IMR-90 (cell line): ENCODE data around the gene CITED2. TPM values are rescaled to one million over a fixed set of nuclear protein-coding genes. Genes with fewer than 3 reads are reported as not detected.

Experiments used
- ATAC-seq: fragments of 200-7000 bp; cut with Tn5 transposase; 2 replicates; pipeline ENCODE4 v1.9.1; 2020; ENCODE audit warnings: low read depth, mild to moderate bottlenecking, moderate library complexity
- BruUV-seq: library from RNA; stranded (reverse); fragments of 400-500 nt; replicated peaks from 2 replicates; lab custom pipeline; 2021; lab: Mats Ljungman, UMichigan
- CTCF ChIA-PET: fragments of 300-600 bp; formaldehyde crosslinking; extraction: SDS; loops from one replicate; lab custom pipeline; 2021; ENCODE audit warnings: antibody characterized with exemption; lab: Yijun Ruan, JAX
- POLR2A ChIA-PET: fragments of 300-600 bp; sonication (Branson Sonifier 250); formaldehyde crosslinking; loops from one replicate; lab custom pipeline; 2022; ENCODE audit warnings: antibody characterized with exemption; ENCODE audit not compliant: unreplicated experiment; lab: Charles Lee
- DNase-seq: peaks from one replicate; pipeline ENCODE4 v3.0.0; 2013
- H2AFZ ChIP-seq: replicated peaks from 2 replicates; pipeline ENCODE3; 2013; ENCODE audit warnings: low read length, mild to moderate bottlenecking; ENCODE audit not compliant: poor library complexity
- H2AK5ac ChIP-seq: 2 replicates; pipeline ENCODE4 v1.6.1; 2013; ENCODE audit warnings: low read depth, low read length, inconsistent platforms
- H2AK9ac ChIP-seq: replicated peaks from 2 replicates; pipeline ENCODE3; 2013; ENCODE audit warnings: mild to moderate bottlenecking, low read depth, low read length, moderate library complexity; ENCODE audit not compliant: poor library complexity
- H2BK120ac ChIP-seq: 2 replicates; pipeline ENCODE4 v1.6.1; 2013; ENCODE audit warnings: low read depth, low read length, inconsistent platforms
- H2BK15ac ChIP-seq: 3 replicates; pipeline ENCODE4 v1.6.1; 2013; ENCODE audit warnings: low read depth, low read length, inconsistent platforms
- H2BK20ac ChIP-seq: 2 replicates; pipeline ENCODE4 v1.6.1; 2013; ENCODE audit warnings: low read depth, mild to moderate bottlenecking, inconsistent platforms, low read length, moderate library complexity
- H2BK5ac ChIP-seq: 2 replicates; pipeline ENCODE4 v1.6.1; 2013; ENCODE audit warnings: mild to moderate bottlenecking, low read depth, low read length, inconsistent platforms; ENCODE audit not compliant: poor library complexity, severe bottlenecking
- H3K14ac ChIP-seq: replicated peaks from 2 replicates; pipeline ENCODE4 v1.6.1; 2013; ENCODE audit warnings: low read depth, low read length, inconsistent platforms
- H3K18ac ChIP-seq: 2 replicates; pipeline ENCODE4 v1.6.1; 2013; ENCODE audit warnings: low read depth, low read length, control low read depth
- H3K23ac ChIP-seq: 2 replicates; pipeline ENCODE4 v1.6.1; 2013; ENCODE audit warnings: low read depth, low read length, inconsistent platforms
- H3K27ac ChIP-seq: 2 replicates; pipeline ENCODE4 v1.5.1; 2013; ENCODE audit warnings: mild to moderate bottlenecking, control low read depth, low read length; ENCODE audit not compliant: insufficient read depth
- H3K27me3 ChIP-seq: 2 replicates; pipeline ENCODE4 v1.6.1; 2013; ENCODE audit warnings: low read length; ENCODE audit not compliant: control insufficient read depth, insufficient read depth
- H3K36me3 ChIP-seq: 2 replicates; pipeline ENCODE4 v1.6.1; 2013; ENCODE audit warnings: low read length, mixed read lengths; ENCODE audit not compliant: control insufficient read depth, insufficient read depth
- H3K4ac ChIP-seq: 2 replicates; pipeline ENCODE4 v1.6.1; 2013; ENCODE audit warnings: low read depth, low read length, inconsistent platforms
- H3K4me1 ChIP-seq: 2 replicates; pipeline ENCODE4 v1.6.1; 2013; ENCODE audit warnings: low read length, mixed read lengths; ENCODE audit not compliant: control insufficient read depth, insufficient read depth
- H3K4me2 ChIP-seq: 2 replicates; pipeline ENCODE4 v1.6.1; 2013; ENCODE audit warnings: low read depth, mild to moderate bottlenecking, control low read depth, low read length, moderate library complexity
- H3K4me3 ChIP-seq: 2 replicates; pipeline ENCODE4 v1.5.1; 2013; ENCODE audit warnings: low read depth, mild to moderate bottlenecking, control low read depth, low read length, moderate library complexity; ENCODE audit not compliant: insufficient read depth
- H3K56ac ChIP-seq: 2 replicates; pipeline ENCODE4 v1.6.1; 2013; ENCODE audit warnings: low read length, inconsistent platforms; ENCODE audit not compliant: insufficient read depth; ENCODE audit errors: extremely low read depth
- H3K79me1 ChIP-seq, 2 experiments: 2 replicates each; pipeline ENCODE4 v1.6.1; 2013; ENCODE audit warnings: low read length in 2 of 2, inconsistent platforms in 1 of 2, low read depth in 1 of 2
- H3K9ac ChIP-seq: 2 replicates; pipeline ENCODE4 v1.6.1; 2013; ENCODE audit warnings: low read depth, low read length, control low read depth
- H3K9me1 ChIP-seq: 2 replicates; pipeline ENCODE4 v1.6.1; 2013; ENCODE audit warnings: low read length, inconsistent platforms; ENCODE audit not compliant: insufficient read depth
- H3K9me3 ChIP-seq: 2 replicates; pipeline ENCODE4 v1.6.1; 2013; ENCODE audit warnings: low read length; ENCODE audit not compliant: control insufficient read depth, insufficient read depth
- H4K20me1 ChIP-seq: 2 replicates; pipeline ENCODE4 v1.6.1; 2013; ENCODE audit warnings: low read length, inconsistent platforms; ENCODE audit not compliant: insufficient read depth
- H4K5ac ChIP-seq: 2 replicates; pipeline ENCODE4 v1.6.1; 2013; ENCODE audit warnings: mild to moderate bottlenecking, low read depth, low read length, control low read depth
- H4K8ac ChIP-seq, 2 experiments: 2 replicates each; pipeline ENCODE4 v1.6.1; 2013; ENCODE audit warnings: low read depth in 2 of 2, low read length in 2 of 2, control low read depth in 1 of 2, inconsistent platforms in 1 of 2
- H4K91ac ChIP-seq: 2 replicates; pipeline ENCODE4 v1.6.1; 2013; ENCODE audit warnings: low read depth, low read length, inconsistent platforms; ENCODE audit not compliant: insufficient read depth
- BHLHE40 ChIP-seq: fragments of 150-350 bp; IDR thresholded peaks from 2 replicates; pipeline ENCODE4 v1.6.1; 2016; ENCODE audit warnings: mild to moderate bottlenecking, low read depth, low read length
- CEBPB ChIP-seq: IDR thresholded peaks from 2 replicates; pipeline ENCODE4 v1.6.1; 2012; ENCODE audit warnings: low read depth, low read length, improper control_type of control experiment
- CHD1 ChIP-seq: IDR thresholded peaks from 2 replicates; pipeline ENCODE4 v1.6.1; 2012; ENCODE audit warnings: low read depth, low read length, improper control_type of control experiment
- FOS ChIP-seq: fragments of 150-350 bp; IDR thresholded peaks from 2 replicates; pipeline ENCODE4 v1.6.1; 2016; ENCODE audit warnings: low read depth, low read length
- MAFK ChIP-seq: IDR thresholded peaks from 2 replicates; pipeline ENCODE4 v1.6.1; 2012; ENCODE audit warnings: low read depth, low read length, improper control_type of control experiment
- MAZ ChIP-seq: IDR thresholded peaks from 2 replicates; pipeline ENCODE4 v1.6.1; 2012; ENCODE audit warnings: low read depth, mild to moderate bottlenecking, low read length, improper control_type of control experiment, moderate library complexity, borderline replicate concordance
- MXI1 ChIP-seq: IDR thresholded peaks from 2 replicates; pipeline ENCODE4 v1.6.1; 2012; ENCODE audit warnings: low read depth, mild to moderate bottlenecking, low read length, moderate library complexity, borderline replicate concordance
- NFE2L2 ChIP-seq: fragments of 150-350 bp; IDR thresholded peaks from 2 replicates; pipeline ENCODE4 v1.6.1; 2016; ENCODE audit warnings: low read depth, mild to moderate bottlenecking, low read length
- POLR2A ChIP-seq: IDR thresholded peaks from 2 replicates; pipeline ENCODE4 v1.6.1; 2012; ENCODE audit warnings: mild to moderate bottlenecking, low read depth, low read length
- RAD21 ChIP-seq: IDR thresholded peaks from 2 replicates; pipeline ENCODE4 v1.6.1; 2012; ENCODE audit warnings: low read length, improper control_type of control experiment
- RCOR1 ChIP-seq: IDR thresholded peaks from 2 replicates; pipeline ENCODE4 v1.6.1; 2012; ENCODE audit warnings: mild to moderate bottlenecking, low read length, improper control_type of control experiment; ENCODE audit not compliant: insufficient replicate concordance
- RFX5 ChIP-seq: IDR thresholded peaks from 2 replicates; pipeline ENCODE4 v1.8.0; 2012; ENCODE audit warnings: low read depth, mild to moderate bottlenecking, low read length, moderate library complexity
- SMC3 ChIP-seq: fragments of 150-350 bp; IDR thresholded peaks from 2 replicates; pipeline ENCODE4 v1.6.1; 2016; ENCODE audit warnings: low read depth, mild to moderate bottlenecking, antibody characterized with exemption, low read length, moderate library complexity
- WGBS, 2 experiments: methylation state at CpG; one replicate each; pipeline versions ENCODE4 v1.1.5 to v1.1.7; 2013; ENCODE audit warnings: missing lambda C conversion rate in 2 of 2; ENCODE audit not compliant: insufficient read length in 1 of 2; ENCODE audit errors: extremely low coverage in 2 of 2; 5-methylcytosine and 5-hydroxymethylcytosine counted together
- dilution Hi-C: fragments of 300-500 bp; cut with HindIII; formaldehyde crosslinking; loops from one replicate; pipeline ENCODE4 v1.14.3; 2018; ENCODE audit warnings: low sequenced_read_pairs; ENCODE audit not compliant: unreplicated experiment
- in situ Hi-C: fragments of 300-500 bp; cut with MboI; formaldehyde crosslinking; loops from 3 replicates; pipeline ENCODE4 v1.14.3; 2019; ENCODE audit warnings: low sequenced_read_pairs, inconsistent platforms, mixed read lengths
- intact Hi-C: fragments of 100-400 bp; cut with micrococcal nuclease; formaldehyde crosslinking; loops from 2 replicates; pipeline ENCODE4 v1.10.0; 2022
- polyA plus RNA-seq, 3 experiments: library from polyadenylated mRNA; depleted of rRNA; stranded (reverse); fragments of >200 nt; gene quantifications; 2 replicates each; pipeline ENCODE4 v1.2.3, GENCODE V29; 2012; ENCODE audit warnings: low replicate concordance in 1 of 3
- total RNA-seq: library from RNA; depleted of rRNA; stranded (reverse); fragments of >200 nt; gene quantifications from 2 replicates; pipeline ENCODE4 v1.2.3, GENCODE V29; 2012
- TF ChIP-seq, protein P1 (sequence below): conservative IDR thresholded peaks from 2 replicates; pipeline ENCODE4 v1.5.1; 2012; ENCODE audit warnings: mild to moderate bottlenecking, low read depth, low read length, improper control_type of control experiment
- TF ChIP-seq, protein P2 (sequence below): fragments of 150-350 bp; IDR thresholded peaks from 2 replicates; pipeline ENCODE4 v1.6.1; 2016; ENCODE audit warnings: low read depth, mild to moderate bottlenecking, low read length, moderate library complexity, borderline replicate concordance
- TF ChIP-seq, protein P3 (sequence below): fragments of 150-350 bp; IDR thresholded peaks from 2 replicates; pipeline ENCODE4 v1.6.1; 2017; ENCODE audit warnings: mild to moderate bottlenecking, antibody characterized with exemption, low read length, low read depth

Gene CITED2
- total and polyA plus RNA-seq, 2 of the 4 experiments (the other 2 are of a cell fraction) = 163 to 483 TPM

DNA sequence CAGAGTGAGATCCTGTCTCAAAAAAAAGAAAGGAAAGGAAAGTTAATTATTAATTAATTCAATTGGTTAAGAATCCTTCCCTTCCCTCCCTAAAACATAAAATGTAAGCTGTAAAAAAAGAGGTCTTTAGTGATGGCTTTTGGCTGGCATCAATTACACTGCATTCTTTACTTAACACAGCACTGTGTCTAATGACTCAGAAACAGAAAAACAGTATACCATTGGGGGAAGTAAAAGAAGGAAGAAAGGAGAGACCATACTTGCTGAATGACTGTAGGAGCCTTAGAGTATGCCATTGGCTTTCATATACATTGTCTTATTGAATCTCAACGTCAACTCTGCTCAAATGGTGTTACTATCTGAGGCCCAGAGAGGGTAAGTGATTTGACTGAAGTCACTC is 18.3 kb upstream of the CITED2 start:
- ATAC-seq = peak; percentile 90
- DNase-seq = peak; percentile 73
- Histone ChIP-seq H2AFZ (peak overlapping the region; percentile 67), H4K91ac (no peak overlapping the region), H3K23ac (no peak overlapping the region), H3K4me2 (no peak overlapping the region), H3K18ac (no peak overlapping the region; the same call in 1 of the 2 replicates), H3K9me1 (no peaks in the 10 kb centered on the region; the same call in 1 of the 2 replicates), H3K56ac (no peak overlapping the region), H2BK5ac (peak overlapping the region; percentile 56), H4K20me1 (no peaks in the 10 kb centered on the region), H3K14ac (no peak overlapping the region), H4K8ac (no peak overlapping the region; a peak in 1 of 4 replicates), H2AK5ac (0 out of 2 replicates have a peak overlapping the region, but pooled peaks have one; percentile 11), H3K4me3 (no peak overlapping the region), H2BK15ac (no peak overlapping the region; the same call in 2 of the 3 replicates), H3K79me1 (no peaks in the 10 kb centered on the region), H2BK120ac (no peak overlapping the region; the same call in 1 of the 2 replicates), H3K27ac (no peak overlapping the region), H2AK9ac (no peak overlapping the region), H3K9me3 (no peaks in the 10 kb centered on the region), H2BK20ac (no peak overlapping the region), H3K9ac (no peak overlapping the region), H3K36me3 (no peaks in the 10 kb centered on the region), H3K4me1 (peaks cover 3% of the 10 kb centered on the region; the same call in 1 of the 2 replicates), H3K27me3 (no peaks in the 10 kb centered on the region), H4K5ac (peak overlapping the region; percentile 25; the same call in 1 of the 2 replicates), H3K4ac (0 out of 2 replicates have a peak overlapping the region, but pooled peaks have one; percentile 6)
- intact Hi-C loops (no loop called here), dilution Hi-C loops (no loop called here), in situ Hi-C loops (no loop called here)
- ChIA-PET CTCF (no interaction called here), POLR2A (no interaction called here)
- TF ChIP-seq RCOR1 (no peak), RFX5 (no peak), NFE2L2 (no peak), MAZ (no peak), FOS (no peak), POLR2A (no peak), CHD1 (no peak), CEBPB (no peak), SMC3 (no peak), RAD21 (no peak), MAFK (no peak), MXI1 (no peak), BHLHE40 (no peak)
- TF ChIP-seq, protein P1, sequence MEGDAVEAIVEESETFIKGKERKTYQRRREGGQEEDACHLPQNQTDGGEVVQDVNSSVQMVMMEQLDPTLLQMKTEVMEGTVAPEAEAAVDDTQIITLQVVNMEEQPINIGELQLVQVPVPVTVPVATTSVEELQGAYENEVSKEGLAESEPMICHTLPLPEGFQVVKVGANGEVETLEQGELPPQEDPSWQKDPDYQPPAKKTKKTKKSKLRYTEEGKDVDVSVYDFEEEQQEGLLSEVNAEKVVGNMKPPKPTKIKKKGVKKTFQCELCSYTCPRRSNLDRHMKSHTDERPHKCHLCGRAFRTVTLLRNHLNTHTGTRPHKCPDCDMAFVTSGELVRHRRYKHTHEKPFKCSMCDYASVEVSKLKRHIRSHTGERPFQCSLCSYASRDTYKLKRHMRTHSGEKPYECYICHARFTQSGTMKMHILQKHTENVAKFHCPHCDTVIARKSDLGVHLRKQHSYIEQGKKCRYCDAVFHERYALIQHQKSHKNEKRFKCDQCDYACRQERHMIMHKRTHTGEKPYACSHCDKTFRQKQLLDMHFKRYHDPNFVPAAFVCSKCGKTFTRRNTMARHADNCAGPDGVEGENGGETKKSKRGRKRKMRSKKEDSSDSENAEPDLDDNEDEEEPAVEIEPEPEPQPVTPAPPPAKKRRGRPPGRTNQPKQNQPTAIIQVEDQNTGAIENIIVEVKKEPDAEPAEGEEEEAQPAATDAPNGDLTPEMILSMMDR = no peak
- TF ChIP-seq, protein P2, sequence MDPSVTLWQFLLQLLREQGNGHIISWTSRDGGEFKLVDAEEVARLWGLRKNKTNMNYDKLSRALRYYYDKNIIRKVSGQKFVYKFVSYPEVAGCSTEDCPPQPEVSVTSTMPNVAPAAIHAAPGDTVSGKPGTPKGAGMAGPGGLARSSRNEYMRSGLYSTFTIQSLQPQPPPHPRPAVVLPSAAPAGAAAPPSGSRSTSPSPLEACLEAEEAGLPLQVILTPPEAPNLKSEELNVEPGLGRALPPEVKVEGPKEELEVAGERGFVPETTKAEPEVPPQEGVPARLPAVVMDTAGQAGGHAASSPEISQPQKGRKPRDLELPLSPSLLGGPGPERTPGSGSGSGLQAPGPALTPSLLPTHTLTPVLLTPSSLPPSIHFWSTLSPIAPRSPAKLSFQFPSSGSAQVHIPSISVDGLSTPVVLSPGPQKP = no peak
- TF ChIP-seq, protein P3, sequence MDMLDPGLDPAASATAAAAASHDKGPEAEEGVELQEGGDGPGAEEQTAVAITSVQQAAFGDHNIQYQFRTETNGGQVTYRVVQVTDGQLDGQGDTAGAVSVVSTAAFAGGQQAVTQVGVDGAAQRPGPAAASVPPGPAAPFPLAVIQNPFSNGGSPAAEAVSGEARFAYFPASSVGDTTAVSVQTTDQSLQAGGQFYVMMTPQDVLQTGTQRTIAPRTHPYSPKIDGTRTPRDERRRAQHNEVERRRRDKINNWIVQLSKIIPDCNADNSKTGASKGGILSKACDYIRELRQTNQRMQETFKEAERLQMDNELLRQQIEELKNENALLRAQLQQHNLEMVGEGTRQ = no peak
- 83% methylated on average over 1 of the region's 1 CpG; no CpG with 5 or more reads in 1 of the 2 experiments for WGBS, 2 experiments
- no TSS peak for BruUV-seq
